Retinal pigment epithelial cell (primary cell): ENCODE measurements around the gene LPIN2.
"Not testable (repeated sequence)": the region's sequence is repeated elsewhere in the genome, so short reads cannot be mapped to it uniquely, and the experiment has no call there.

ENCODE experiments used
- DNase-seq: peaks from one replicate; pipeline ENCODE4 v3.0.0-alpha.2; 2010; ENCODE audit warnings: low read depth
- H3K4me3 ChIP-seq: 2 replicates; pipeline ENCODE4 v1.5.1; 2011; ENCODE audit warnings: mild to moderate bottlenecking, low read length, control low read depth, moderate library complexity
- TF ChIP-seq, protein P1 (sequence below): conservative IDR thresholded peaks from 2 replicates; pipeline ENCODE4 v1.5.1; 2011; ENCODE audit warnings: low read depth, low read length, control low read depth, inconsistent platforms

Gene LPIN2

DNA sequence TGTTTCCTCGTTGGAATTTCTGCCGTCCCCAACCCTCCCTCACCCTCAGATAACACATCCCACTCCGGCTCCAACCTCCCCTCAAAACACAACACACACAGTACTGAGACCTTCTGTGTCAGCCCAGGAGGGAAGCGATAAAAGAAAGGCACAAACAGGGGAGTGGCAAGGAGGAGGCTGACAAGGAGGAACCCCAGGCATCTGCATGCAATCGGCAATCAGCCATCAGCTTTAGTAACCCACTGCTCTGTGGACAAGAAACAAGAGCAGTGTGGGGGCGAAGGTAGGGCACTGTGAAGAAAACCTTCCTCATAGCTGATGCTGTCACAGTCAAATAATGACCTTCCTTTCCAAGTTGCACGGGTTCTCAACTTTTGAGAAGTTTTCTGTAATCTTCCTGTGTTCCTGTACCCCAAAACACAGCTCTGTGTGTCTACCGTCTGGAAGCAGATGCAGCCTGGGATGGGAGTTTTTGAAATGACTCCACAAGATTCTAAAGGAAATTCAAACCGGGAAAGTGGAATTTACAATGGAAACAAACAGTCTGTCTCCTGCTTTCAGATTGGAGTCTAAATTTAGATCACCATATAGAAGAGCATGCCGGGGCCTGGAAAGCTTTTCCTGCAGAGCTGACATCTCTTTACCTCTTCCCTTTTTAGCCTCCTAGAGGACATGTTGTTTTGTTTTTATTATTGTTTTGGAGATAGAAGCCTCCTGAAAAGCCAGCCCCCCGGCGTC is 16.4 kb upstream of the LPIN2 start:
- H3K4me3 ChIP-seq: no peak overlapping the region
- TF ChIP-seq, protein P1, sequence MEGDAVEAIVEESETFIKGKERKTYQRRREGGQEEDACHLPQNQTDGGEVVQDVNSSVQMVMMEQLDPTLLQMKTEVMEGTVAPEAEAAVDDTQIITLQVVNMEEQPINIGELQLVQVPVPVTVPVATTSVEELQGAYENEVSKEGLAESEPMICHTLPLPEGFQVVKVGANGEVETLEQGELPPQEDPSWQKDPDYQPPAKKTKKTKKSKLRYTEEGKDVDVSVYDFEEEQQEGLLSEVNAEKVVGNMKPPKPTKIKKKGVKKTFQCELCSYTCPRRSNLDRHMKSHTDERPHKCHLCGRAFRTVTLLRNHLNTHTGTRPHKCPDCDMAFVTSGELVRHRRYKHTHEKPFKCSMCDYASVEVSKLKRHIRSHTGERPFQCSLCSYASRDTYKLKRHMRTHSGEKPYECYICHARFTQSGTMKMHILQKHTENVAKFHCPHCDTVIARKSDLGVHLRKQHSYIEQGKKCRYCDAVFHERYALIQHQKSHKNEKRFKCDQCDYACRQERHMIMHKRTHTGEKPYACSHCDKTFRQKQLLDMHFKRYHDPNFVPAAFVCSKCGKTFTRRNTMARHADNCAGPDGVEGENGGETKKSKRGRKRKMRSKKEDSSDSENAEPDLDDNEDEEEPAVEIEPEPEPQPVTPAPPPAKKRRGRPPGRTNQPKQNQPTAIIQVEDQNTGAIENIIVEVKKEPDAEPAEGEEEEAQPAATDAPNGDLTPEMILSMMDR: no peak
- DNase-seq: no peak

GRCh38 chr18:3028115-3028514 is 15.2 kb upstream of the LPIN2 start:
- not testable (repeated sequence) for H3K4me3 ChIP-seq, DNase-seq

- TF ChIP-seq, protein P1: no peak
- DNase-seq: no peak
These were observed 14.5 kb upstream of the LPIN2 start for GRCh38 chr18:3027370-3027891.

GRCh38 chr18:3025544-3025943 is 12.6 kb upstream of the LPIN2 start:
- no peak for DNase-seq
- TF ChIP-seq, protein P1: no peak
- no peak overlapping the region for H3K4me3 ChIP-seq

More at GRCh38 chr18:3027370-3027891, 14.5 kb upstream of the LPIN2 start:
- H3K4me3 ChIP-seq: no peak overlapping the region

- not testable (repeated sequence) for DNase-seq
These were observed 10.7 kb upstream of the LPIN2 start for GRCh38 chr18:3023603-3024002.

GRCh38 chr18:3016585-3017297 is 3.8 kb upstream of the LPIN2 start:
- H3K4me3 ChIP-seq: no peak overlapping the region
- TF ChIP-seq, protein P1: no peak
- DNase-seq: no peak

More at GRCh38 chr18:3023603-3024002, 10.7 kb upstream of the LPIN2 start:
- not testable (repeated sequence) for H3K4me3 ChIP-seq

- TF ChIP-seq, protein P1: no peak
- no peak for DNase-seq
- H3K4me3 ChIP-seq: no peak overlapping the region
These were observed 2.9 kb upstream of the LPIN2 start for GRCh38 chr18:3015851-3016250.

- TF ChIP-seq, protein P1: no peak
- H3K4me3 ChIP-seq: no peak overlapping the region
- DNase-seq: peak; percentile 73
These were observed 2.3 kb upstream of the LPIN2 start for GRCh38 chr18:3015204-3015592.
